Uterus (tissue), 4 donors: ENCODE results near the gene LRRC4C. TPM values are rescaled to one million over a fixed set of nuclear protein-coding genes. Genes with fewer than 3 reads are reported as not detected.

Source experiments
- DNase-seq, 2 donors: peaks; one replicate each; pipeline ENCODE4 v3.0.0-alpha.2; 2019 to 2020
- H3K27ac ChIP-seq, 2 donors: fragments of 200-600 bp; sonication (generic); 1 replicate in 1 of 2; 2 replicates in 1 of 2; pipeline ENCODE4 v1.5.1; 2016 to 2018
- H3K27me3 ChIP-seq, 2 donors: fragments of 200-600 bp; sonication (generic); one replicate each; pipeline ENCODE4 v1.5.1; 2018 to 2019; ENCODE audit warnings: control low read depth in 1 of 2
- H3K36me3 ChIP-seq, 2 donors: fragments of 200-600 bp; sonication (generic); one replicate each; pipeline ENCODE4 v1.5.1; 2019; ENCODE audit warnings: control low read depth in 1 of 2
- H3K4me1 ChIP-seq, 2 donors: fragments of 200-600 bp; sonication (generic); one replicate each; pipeline ENCODE4 v1.5.1; 2018 to 2019; ENCODE audit warnings: control low read depth in 1 of 2
- H3K4me3 ChIP-seq, 2 donors: fragments of 200-600 bp; sonication (generic); 1 replicate in 1 of 2; 2 replicates in 1 of 2; pipeline ENCODE4 v1.5.1; 2018 to 2019; ENCODE audit warnings: mild to moderate bottlenecking in 1 of 2
- H3K9me3 ChIP-seq, 2 donors: fragments of 200-600 bp; sonication (generic); one replicate each; pipeline ENCODE4 v1.5.1; 2019; ENCODE audit warnings: control low read depth in 1 of 2
- CTCF ChIP-seq, 4 experiments: fragments of 200-600 bp in 2 of 4; fragments of 450-650 bp in 2 of 4; sonication (generic) in 2 of 4; IDR thresholded peaks; one replicate each; pipeline ENCODE4 v1.5.1; 2016 to 2019; ENCODE audit warnings: antibody characterized with exemption in 4 of 4, mild to moderate bottlenecking in 2 of 4, moderate library complexity in 1 of 4
- POLR2A ChIP-seq, 2 donors: fragments of 450-650 bp; IDR thresholded peaks; one replicate each; pipeline ENCODE4 v1.6.1; 2016; ENCODE audit warnings: antibody characterized with exemption in 2 of 2, mild to moderate bottlenecking in 1 of 2, moderate library complexity in 1 of 2
- intact Hi-C: fragments of 100-400 bp; cut with DNase I; formaldehyde crosslinking; loops from one replicate; pipeline ENCODE4 v1.15.1; 2023; ENCODE audit warnings: low total_unique reads
- total RNA-seq, 4 donors: library from RNA; depleted of rRNA in 3 of 4; stranded (reverse); fragments of >200 nt in 3 of 4; gene quantifications; one replicate each; pipeline versions ENCODE4 v1.1.0 to v1.2.4, GENCODE V29; 2014 to 2023
- donor health status: DM: yes; HTN: yes; CAD: no.

LRRC4C gene
- total RNA-seq, 4 donors from 2014 or later: 1.5 to 16.9 (median 2.1) TPM; not detected in 1

- H3K4me3 ChIP-seq: no peak overlapping the region
- intact Hi-C loops: no loop called here
- H3K27me3 ChIP-seq: no peaks in the 10 kb centered on the region
- no peak overlapping the region for H3K27ac ChIP-seq
- no peaks in the 10 kb centered on the region for H3K9me3 ChIP-seq
- no peak for DNase-seq
- TF ChIP-seq POLR2A (IDR thresholded peaks at IDR 0.05) (no peak), CTCF (IDR thresholded peaks at IDR 0.05) (no peak)
- H3K4me1 ChIP-seq: no peaks in the 10 kb centered on the region
- H3K36me3 ChIP-seq: no peaks in the 10 kb centered on the region
Measured at GRCh38 chr11:41177791-41178190, 281.7 kb downstream of the LRRC4C start.

DNA sequence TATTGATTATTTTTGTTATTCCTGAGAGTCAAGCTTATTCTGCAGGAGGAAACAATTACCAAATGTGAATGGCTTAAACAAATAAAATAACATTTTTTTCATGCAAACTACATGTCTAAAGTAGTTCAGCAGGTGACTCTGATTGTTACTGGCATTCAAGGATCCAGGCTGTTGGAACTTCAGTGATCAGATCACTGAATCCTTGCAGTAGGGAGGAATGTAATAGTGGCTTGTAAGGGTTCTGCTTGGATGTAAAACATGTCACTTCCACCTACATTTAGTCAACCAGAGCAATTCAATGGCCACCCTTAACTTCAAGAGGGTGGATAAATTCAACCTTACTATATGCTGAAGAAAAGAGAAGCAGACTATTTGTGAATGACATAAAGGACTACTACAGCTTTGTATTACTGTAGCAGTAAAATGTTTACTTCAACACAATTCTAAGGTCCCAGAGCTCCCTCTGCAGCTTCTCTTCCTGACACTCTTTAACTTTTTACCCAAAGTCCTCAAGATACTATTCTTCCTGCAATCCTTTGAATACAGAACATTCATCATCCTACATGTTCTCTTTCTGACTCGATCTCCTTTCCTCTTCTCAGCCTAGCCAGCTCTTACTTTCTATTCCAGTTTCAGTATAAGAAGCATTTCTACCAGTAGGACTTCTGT is 284.0 kb downstream of the LRRC4C start:
- Histone ChIP-seq H3K9me3 (no peaks in the 10 kb centered on the region), H3K4me3 (no peak overlapping the region), H3K4me1 (no peaks in the 10 kb centered on the region), H3K27ac (no peak overlapping the region), H3K36me3 (no peaks in the 10 kb centered on the region), H3K27me3 (no peaks in the 10 kb centered on the region)
- TF ChIP-seq CTCF (IDR thresholded peaks at IDR 0.05) (no peak), POLR2A (IDR thresholded peaks at IDR 0.05) (no peak)
- intact Hi-C loops: no loop called here
- no peak for DNase-seq

- H3K27ac ChIP-seq: no peak overlapping the region
- no peak overlapping the region for H3K4me3 ChIP-seq
- H3K9me3 ChIP-seq: no peaks in the 10 kb centered on the region
- H3K4me1 ChIP-seq: no peaks in the 10 kb centered on the region
- TF ChIP-seq POLR2A (IDR thresholded peaks at IDR 0.05) (no peak), CTCF (IDR thresholded peaks at IDR 0.05) (no peak)
- intact Hi-C loops: no loop called here
- no peaks in the 10 kb centered on the region for H3K36me3 ChIP-seq
- no peaks in the 10 kb centered on the region for H3K27me3 ChIP-seq
- no peak for DNase-seq
Measured at GRCh38 chr11:41146326-41146725, 313.1 kb downstream of the LRRC4C start.

GRCh38 chr11:41145420-41145819 is 314.0 kb downstream of the LRRC4C start:
- H3K4me1 ChIP-seq: no peaks in the 10 kb centered on the region
- no peak overlapping the region for H3K27ac ChIP-seq
- H3K4me3 ChIP-seq: no peak overlapping the region
- no peaks in the 10 kb centered on the region for H3K36me3 ChIP-seq
- H3K27me3 ChIP-seq: no peaks in the 10 kb centered on the region
- TF ChIP-seq CTCF (IDR thresholded peaks at IDR 0.05) (no peak), POLR2A (IDR thresholded peaks at IDR 0.05) (no peak)
- H3K9me3 ChIP-seq: no peaks in the 10 kb centered on the region
- DNase-seq: no peak
- intact Hi-C loops: no loop called here

GRCh38 chr11:41134971-41135370 is 324.5 kb downstream of the LRRC4C start:
- TF ChIP-seq POLR2A (IDR thresholded peaks at IDR 0.05): no peak
- Histone ChIP-seq H3K9me3 (no peaks in the 10 kb centered on the region), H3K36me3 (no peaks in the 10 kb centered on the region)

GRCh38 chr11:41133023-41133422 is 326.4 kb downstream of the LRRC4C start:
- TF ChIP-seq POLR2A (IDR thresholded peaks at IDR 0.05): no peak

More at GRCh38 chr11:41134971-41135370, 324.5 kb downstream of the LRRC4C start:
- DNase-seq: no peak
- intact Hi-C loops: no loop called here
- no peak overlapping the region for H3K27ac ChIP-seq
- H3K27me3 ChIP-seq: no peaks in the 10 kb centered on the region
- H3K4me3 ChIP-seq: no peak overlapping the region
- no peaks in the 10 kb centered on the region for H3K4me1 ChIP-seq

More at GRCh38 chr11:41133023-41133422, 326.4 kb downstream of the LRRC4C start:
- H3K36me3 ChIP-seq: no peaks in the 10 kb centered on the region
- intact Hi-C loops: no loop called here
- H3K4me3 ChIP-seq: no peak overlapping the region
- H3K4me1 ChIP-seq: no peaks in the 10 kb centered on the region
- no peaks in the 10 kb centered on the region for H3K27me3 ChIP-seq
- no peak for DNase-seq
- no peaks in the 10 kb centered on the region for H3K9me3 ChIP-seq
- no peak overlapping the region for H3K27ac ChIP-seq
